Measurements from ENCODE around the gene AKAP8. TPM values are rescaled to one million over a fixed set of nuclear protein-coding genes. Genes with fewer than 3 reads are reported as not detected.
"Not testable (repeated sequence)": the region's sequence is repeated elsewhere in the genome, so short reads cannot be mapped to it uniquely, and the experiment has no call there.

The AKAP8 gene
- total and polyA plus RNA-seq, 4 donors, result 15.0 to 43.4 (median 19.7) TPM

- H3K36me3 ChIP-seq (ENCODE audit: control insufficient read depth in 4 of 4, insufficient read depth in 4 of 4, low read length in 4 of 4), result peaks cover 0 to 3% (median under 1%) of the 10 kb centered on the region in 4 donors
- ATAC-seq (ENCODE audit: insufficient read depth, low FRiP score), result no peak
- no peak for DNase-seq
- TF ChIP-seq, protein P1, sequence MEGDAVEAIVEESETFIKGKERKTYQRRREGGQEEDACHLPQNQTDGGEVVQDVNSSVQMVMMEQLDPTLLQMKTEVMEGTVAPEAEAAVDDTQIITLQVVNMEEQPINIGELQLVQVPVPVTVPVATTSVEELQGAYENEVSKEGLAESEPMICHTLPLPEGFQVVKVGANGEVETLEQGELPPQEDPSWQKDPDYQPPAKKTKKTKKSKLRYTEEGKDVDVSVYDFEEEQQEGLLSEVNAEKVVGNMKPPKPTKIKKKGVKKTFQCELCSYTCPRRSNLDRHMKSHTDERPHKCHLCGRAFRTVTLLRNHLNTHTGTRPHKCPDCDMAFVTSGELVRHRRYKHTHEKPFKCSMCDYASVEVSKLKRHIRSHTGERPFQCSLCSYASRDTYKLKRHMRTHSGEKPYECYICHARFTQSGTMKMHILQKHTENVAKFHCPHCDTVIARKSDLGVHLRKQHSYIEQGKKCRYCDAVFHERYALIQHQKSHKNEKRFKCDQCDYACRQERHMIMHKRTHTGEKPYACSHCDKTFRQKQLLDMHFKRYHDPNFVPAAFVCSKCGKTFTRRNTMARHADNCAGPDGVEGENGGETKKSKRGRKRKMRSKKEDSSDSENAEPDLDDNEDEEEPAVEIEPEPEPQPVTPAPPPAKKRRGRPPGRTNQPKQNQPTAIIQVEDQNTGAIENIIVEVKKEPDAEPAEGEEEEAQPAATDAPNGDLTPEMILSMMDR (IDR thresholded peaks at IDR 0.05; ENCODE audit: control extremely low read depth, extremely low read depth), result no peak
- H3K4me1 ChIP-seq (ENCODE audit: control insufficient read depth in 5 of 5, insufficient read depth in 5 of 5, low read length in 5 of 5), result no peaks in the 10 kb centered on the region
- no peaks in the 10 kb centered on the region for H3K9me3 ChIP-seq (ENCODE audit: control insufficient read depth in 4 of 4, insufficient read depth in 3 of 4, low read length in 3 of 4)
- no peak overlapping the region for H3K27ac ChIP-seq (ENCODE audit: low read depth in 1 of 2, low read length in 1 of 2)
- 95 to 97% methylated on average over 4 of the region's 4 CpGs for WGBS, 2 donors
- H3K9ac ChIP-seq (ENCODE audit: insufficient read depth in 1 of 2, low read length in 2 of 2), result no peak overlapping the region
- H3K4me3 ChIP-seq, result no peak overlapping the region
- no peaks in the 10 kb centered on the region for H3K27me3 ChIP-seq (ENCODE audit: control insufficient read depth in 3 of 3, insufficient read depth in 3 of 3, low read length in 2 of 3)
Measured at GRCh38 chr19:15340086-15340485, 39.5 kb downstream of the AKAP8 start.

DNA sequence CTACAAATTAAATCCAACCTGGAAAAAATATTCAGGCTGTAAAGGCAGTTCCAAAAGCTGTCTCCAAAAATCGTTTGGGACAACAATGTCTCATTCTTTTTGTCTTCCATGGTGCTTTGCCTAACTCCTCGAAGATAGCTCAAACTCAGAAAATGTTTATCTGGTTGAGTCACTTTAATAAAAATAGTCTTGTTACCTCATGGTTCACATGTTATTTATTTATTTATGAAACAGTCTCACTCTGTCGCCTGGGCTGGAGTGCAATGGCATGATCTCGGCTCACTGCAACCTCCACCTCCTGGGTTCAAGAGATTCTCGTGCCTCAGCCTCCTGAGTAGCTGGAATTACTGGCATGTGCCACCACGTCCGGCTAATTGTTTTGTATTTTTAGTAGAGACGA is 42.4 kb downstream of the AKAP8 start:
- H3K36me3 ChIP-seq (ENCODE audit: control insufficient read depth in 4 of 4, insufficient read depth in 4 of 4, low read length in 4 of 4), result peaks cover 0 to 2% (median 0%) of the 10 kb centered on the region in 4 donors
- no peaks in the 10 kb centered on the region for H3K9me3 ChIP-seq (ENCODE audit: control insufficient read depth in 4 of 4, insufficient read depth in 3 of 4, low read length in 3 of 4)
- peaks cover 0 to 8% (median 2%) of the 10 kb centered on the region in 5 donors for H3K4me1 ChIP-seq (ENCODE audit: control insufficient read depth in 5 of 5, insufficient read depth in 5 of 5, low read length in 5 of 5)
- H3K4me3 ChIP-seq, result no peak overlapping the region
- ATAC-seq (ENCODE audit: insufficient read depth, low FRiP score) (no peak), DNase-seq (no peak)
- WGBS, 2 donors, result 78 to 91% methylated on average over 8 of the region's 8 CpGs
- H3K27ac ChIP-seq (ENCODE audit: low read depth in 1 of 2, low read length in 1 of 2), result peak overlapping the region in 1 of 2 donors; percentile 51
- no peak overlapping the region for H3K9ac ChIP-seq (ENCODE audit: insufficient read depth in 1 of 2, low read length in 2 of 2)
- no peaks in the 10 kb centered on the region for H3K27me3 ChIP-seq (ENCODE audit: control insufficient read depth in 3 of 3, insufficient read depth in 3 of 3, low read length in 2 of 3)
- TF ChIP-seq, protein P1 (IDR thresholded peaks at IDR 0.05; ENCODE audit: control extremely low read depth, extremely low read depth), result no peak

DNA sequence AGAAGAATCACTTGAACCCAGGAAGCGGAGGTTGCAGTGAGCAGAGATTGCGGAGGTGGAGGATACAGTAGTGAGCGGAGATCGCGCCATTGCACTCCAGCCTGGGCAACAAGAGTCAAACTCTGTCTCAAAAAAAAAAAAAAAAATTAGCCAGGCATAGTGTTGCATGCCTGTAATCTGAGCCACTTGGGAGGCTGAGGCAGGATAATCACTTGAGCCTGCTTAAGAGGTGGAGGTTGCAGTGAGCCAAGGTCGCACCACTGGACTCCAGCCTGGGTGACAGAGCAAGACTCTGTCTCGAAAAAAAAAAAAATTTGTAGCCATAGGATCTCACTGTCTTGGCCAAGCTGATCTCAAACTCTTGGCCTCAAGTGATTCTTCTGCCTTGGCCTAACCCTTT is 43.6 kb downstream of the AKAP8 start:
- peaks cover 0 to 12% (median 2%) of the 10 kb centered on the region in 5 donors for H3K4me1 ChIP-seq (ENCODE audit: control insufficient read depth in 5 of 5, insufficient read depth in 5 of 5, low read length in 5 of 5)
- H3K4me3 ChIP-seq; H3K27me3 ChIP-seq (ENCODE audit: control insufficient read depth in 3 of 3, insufficient read depth in 3 of 3, low read length in 2 of 3); ATAC-seq (ENCODE audit: insufficient read depth, low FRiP score); DNase-seq; H3K36me3 ChIP-seq (ENCODE audit: control insufficient read depth in 4 of 4, insufficient read depth in 4 of 4, low read length in 4 of 4); H3K9ac ChIP-seq (ENCODE audit: insufficient read depth in 1 of 2, low read length in 2 of 2); H3K9me3 ChIP-seq (ENCODE audit: control insufficient read depth in 4 of 4, insufficient read depth in 3 of 4, low read length in 3 of 4): not testable (repeated sequence)
- WGBS, 2 donors, result 87 to 91% methylated on average over 7 of the region's 7 CpGs
- peak overlapping the region in 1 of 2 donors; percentile 22 for H3K27ac ChIP-seq (ENCODE audit: low read depth in 1 of 2, low read length in 1 of 2)

DNA sequence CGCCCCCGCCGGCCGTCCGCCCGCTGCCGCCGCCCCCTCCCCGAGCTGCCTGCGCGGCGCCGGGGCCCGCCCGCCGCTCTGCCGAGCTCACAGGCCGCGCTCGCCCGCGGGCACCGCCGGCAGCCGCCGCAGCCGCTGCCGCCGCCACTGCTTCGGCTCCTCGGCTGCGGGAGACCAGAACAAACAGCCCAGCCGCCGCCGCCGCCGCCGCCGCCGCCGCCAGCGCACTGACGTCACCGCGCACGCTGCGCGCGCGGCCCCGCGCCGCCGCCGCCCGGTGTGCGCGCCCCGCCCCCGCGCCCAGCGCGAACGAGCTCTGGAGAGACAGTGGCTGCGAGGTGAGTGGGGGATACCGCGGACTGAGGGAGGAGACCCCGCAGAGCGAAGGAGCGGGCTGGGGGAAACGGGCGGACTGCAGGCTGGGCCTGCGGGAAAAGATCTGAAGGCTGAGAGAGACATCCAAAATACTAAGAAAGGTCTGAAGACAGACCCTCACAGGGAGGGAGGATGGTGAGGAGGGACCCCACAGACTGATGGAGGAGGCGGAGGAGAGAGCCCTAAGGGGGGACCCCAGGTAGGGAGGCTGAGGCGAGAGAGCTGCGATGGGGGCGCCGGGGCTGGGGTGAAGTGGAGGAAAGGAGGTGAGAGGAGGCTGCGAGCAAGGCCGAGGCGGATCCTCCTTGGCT is 47.1 kb downstream of the AKAP8 start, which contains the start of gene BRD4:
BRD4 (minus strand) TSS at position 229 of the 686 bp plus-strand sequence. CDS start 59,440 bp downstream, outside the sequence.
- no peak for ATAC-seq (ENCODE audit: insufficient read depth, low FRiP score)
- peak within 1 kb of the TSS; percentile 95 for H3K4me3 ChIP-seq
- peak within 1 kb of the TSS; percentile 94 to 99 for H3K27ac ChIP-seq (ENCODE audit: low read depth in 1 of 2, low read length in 1 of 2)
- no peaks in the 10 kb centered on the region for H3K27me3 ChIP-seq (ENCODE audit: control insufficient read depth in 3 of 3, insufficient read depth in 3 of 3, low read length in 2 of 3)
- TF ChIP-seq, protein P1 (IDR thresholded peaks at IDR 0.05; ENCODE audit: control extremely low read depth, extremely low read depth), result no peak
- 2 to 3% methylated on average over 60 to 81 of the region's 81 CpGs for WGBS, 2 donors
- no peaks in the 10 kb centered on the region for H3K36me3 ChIP-seq (ENCODE audit: control insufficient read depth in 4 of 4, insufficient read depth in 4 of 4, low read length in 4 of 4)
- H3K4me1 ChIP-seq (ENCODE audit: control insufficient read depth in 5 of 5, insufficient read depth in 5 of 5, low read length in 5 of 5), result peaks cover under 1 to 26% (median 15%) of the 10 kb centered on the region in 5 donors
- peak within 1 kb of the TSS; percentile 71 to 83 for H3K9ac ChIP-seq (ENCODE audit: insufficient read depth in 1 of 2, low read length in 2 of 2)
- DNase-seq, result peak; percentile 70 to 80 (median 77)
- no peaks in the 10 kb centered on the region for H3K9me3 ChIP-seq (ENCODE audit: control insufficient read depth in 4 of 4, insufficient read depth in 3 of 4, low read length in 3 of 4)

All from lung (tissue), 12 donors.